ENCODE data around the gene SPATA17.

The SPATA17 gene

GRCh38 chr1:217876401-217876800, 245.3 kb downstream of the SPATA17 start:
- no peak for ATAC-seq (replicated peaks; ENCODE audit: extremely low read depth, poor library complexity, severe bottlenecking)
- Mint-ChIP-seq H3K36me3 (ENCODE audit: insufficient read depth) (no peaks in the 10 kb centered on the region), H3K4me3 (no peak overlapping the region), H3K27me3 (no peaks in the 10 kb centered on the region), H3K27ac (ENCODE audit: low read depth) (no peak overlapping the region), H3K9me3 (peaks cover 5% of the 10 kb centered on the region), H3K4me1 (no peaks in the 10 kb centered on the region)
- DNase-seq (ENCODE audit: low spot score in 2 of 2): no peak

GRCh38 chr1:217876896-217877295, 245.8 kb downstream of the SPATA17 start:
- DNase-seq (ENCODE audit: low spot score in 2 of 2): no peak
- no peak overlapping the region for H3K27ac Mint-ChIP-seq (ENCODE audit: low read depth)
- H3K4me3 Mint-ChIP-seq: no peak overlapping the region
- no peaks in the 10 kb centered on the region for H3K36me3 Mint-ChIP-seq (ENCODE audit: insufficient read depth)
- no peaks in the 10 kb centered on the region for H3K4me1 Mint-ChIP-seq
- H3K27me3 Mint-ChIP-seq: no peaks in the 10 kb centered on the region
- ATAC-seq (replicated peaks; ENCODE audit: extremely low read depth, poor library complexity, severe bottlenecking): no peak
- peaks cover 5% of the 10 kb centered on the region for H3K9me3 Mint-ChIP-seq

- H3K9me3 Mint-ChIP-seq: peaks cover 5% of the 10 kb centered on the region
- H3K27me3 Mint-ChIP-seq: no peaks in the 10 kb centered on the region
- no peak overlapping the region for H3K27ac Mint-ChIP-seq (ENCODE audit: low read depth)
- no peaks in the 10 kb centered on the region for H3K4me1 Mint-ChIP-seq
- no peak for ATAC-seq (replicated peaks; ENCODE audit: extremely low read depth, poor library complexity, severe bottlenecking)
- H3K4me3 Mint-ChIP-seq: no peak overlapping the region
- DNase-seq (ENCODE audit: low spot score in 2 of 2): no peak
- no peaks in the 10 kb centered on the region for H3K36me3 Mint-ChIP-seq (ENCODE audit: insufficient read depth)
These were observed 250.0 kb downstream of the SPATA17 start for GRCh38 chr1:217881131-217881543.

GRCh38 chr1:217881607-217882332, 250.6 kb downstream of the SPATA17 start:
- H3K9me3 Mint-ChIP-seq: peaks cover 5% of the 10 kb centered on the region
- ATAC-seq (replicated peaks; ENCODE audit: extremely low read depth, poor library complexity, severe bottlenecking) (no peak), DNase-seq (ENCODE audit: low spot score in 2 of 2) (no peak)
- H3K27me3 Mint-ChIP-seq: no peaks in the 10 kb centered on the region
- no peaks in the 10 kb centered on the region for H3K4me1 Mint-ChIP-seq
- no peak overlapping the region for H3K4me3 Mint-ChIP-seq
- no peak overlapping the region for H3K27ac Mint-ChIP-seq (ENCODE audit: low read depth)
- no peaks in the 10 kb centered on the region for H3K36me3 Mint-ChIP-seq (ENCODE audit: insufficient read depth)

GRCh38 chr1:217885181-217885580, 254.0 kb downstream of the SPATA17 start:
- no peak for DNase-seq (ENCODE audit: low spot score in 2 of 2)
- peaks cover 14% of the 10 kb centered on the region for H3K9me3 Mint-ChIP-seq
- H3K36me3 Mint-ChIP-seq (ENCODE audit: insufficient read depth): no peaks in the 10 kb centered on the region
- H3K4me3 Mint-ChIP-seq: no peak overlapping the region
- no peaks in the 10 kb centered on the region for H3K4me1 Mint-ChIP-seq
- ATAC-seq (replicated peaks; ENCODE audit: extremely low read depth, poor library complexity, severe bottlenecking): no peak
- no peaks in the 10 kb centered on the region for H3K27me3 Mint-ChIP-seq
- no peak overlapping the region for H3K27ac Mint-ChIP-seq (ENCODE audit: low read depth)

- no peaks in the 10 kb centered on the region for H3K4me1 Mint-ChIP-seq
- no peaks in the 10 kb centered on the region for H3K36me3 Mint-ChIP-seq (ENCODE audit: insufficient read depth)
- no peak overlapping the region for H3K27ac Mint-ChIP-seq (ENCODE audit: low read depth)
- DNase-seq (ENCODE audit: low spot score in 2 of 2) (no peak), ATAC-seq (replicated peaks; ENCODE audit: extremely low read depth, poor library complexity, severe bottlenecking) (no peak)
- H3K9me3 Mint-ChIP-seq: peaks cover 15% of the 10 kb centered on the region
- no peaks in the 10 kb centered on the region for H3K27me3 Mint-ChIP-seq
- H3K4me3 Mint-ChIP-seq: no peak overlapping the region
These were observed 257.2 kb downstream of the SPATA17 start for GRCh38 chr1:217888328-217888727.

GRCh38 chr1:217889401-217889800, 258.3 kb downstream of the SPATA17 start:
- peaks cover 15% of the 10 kb centered on the region for H3K9me3 Mint-ChIP-seq
- no peaks in the 10 kb centered on the region for H3K27me3 Mint-ChIP-seq
- no peaks in the 10 kb centered on the region for H3K36me3 Mint-ChIP-seq (ENCODE audit: insufficient read depth)
- H3K27ac Mint-ChIP-seq (ENCODE audit: low read depth): no peak overlapping the region
- no peaks in the 10 kb centered on the region for H3K4me1 Mint-ChIP-seq
- DNase-seq (ENCODE audit: low spot score in 2 of 2): no peak
- no peak for ATAC-seq (replicated peaks; ENCODE audit: extremely low read depth, poor library complexity, severe bottlenecking)
- H3K4me3 Mint-ChIP-seq: no peak overlapping the region

GRCh38 chr1:217891966-217892365, 260.8 kb downstream of the SPATA17 start:
- H3K4me3 Mint-ChIP-seq: no peak overlapping the region
- H3K27me3 Mint-ChIP-seq: no peaks in the 10 kb centered on the region
- ATAC-seq (replicated peaks; ENCODE audit: extremely low read depth, poor library complexity, severe bottlenecking) (no peak), DNase-seq (ENCODE audit: low spot score in 2 of 2) (no peak)
- H3K4me1 Mint-ChIP-seq: no peaks in the 10 kb centered on the region
- peaks cover 15% of the 10 kb centered on the region for H3K9me3 Mint-ChIP-seq
- H3K36me3 Mint-ChIP-seq (ENCODE audit: insufficient read depth): no peaks in the 10 kb centered on the region
- no peak overlapping the region for H3K27ac Mint-ChIP-seq (ENCODE audit: low read depth)

GRCh38 chr1:217892750-217893149, 261.6 kb downstream of the SPATA17 start:
- H3K27ac Mint-ChIP-seq (ENCODE audit: low read depth): no peak overlapping the region
- no peaks in the 10 kb centered on the region for H3K27me3 Mint-ChIP-seq
- no peak overlapping the region for H3K4me3 Mint-ChIP-seq
- no peaks in the 10 kb centered on the region for H3K36me3 Mint-ChIP-seq (ENCODE audit: insufficient read depth)
- DNase-seq (ENCODE audit: low spot score in 2 of 2): no peak
- peaks cover 11% of the 10 kb centered on the region for H3K9me3 Mint-ChIP-seq
- no peak for ATAC-seq (replicated peaks; ENCODE audit: extremely low read depth, poor library complexity, severe bottlenecking)
- no peaks in the 10 kb centered on the region for H3K4me1 Mint-ChIP-seq

GRCh38 chr1:217895841-217896240, 264.7 kb downstream of the SPATA17 start:
- no peak overlapping the region for H3K27ac Mint-ChIP-seq (ENCODE audit: low read depth)
- H3K9me3 Mint-ChIP-seq: peaks cover 2% of the 10 kb centered on the region
- no peak for ATAC-seq (replicated peaks; ENCODE audit: extremely low read depth, poor library complexity, severe bottlenecking)
- no peak overlapping the region for H3K4me3 Mint-ChIP-seq
- H3K36me3 Mint-ChIP-seq (ENCODE audit: insufficient read depth): no peaks in the 10 kb centered on the region
- DNase-seq (ENCODE audit: low spot score in 2 of 2): no peak
- no peaks in the 10 kb centered on the region for H3K27me3 Mint-ChIP-seq
- no peaks in the 10 kb centered on the region for H3K4me1 Mint-ChIP-seq

GRCh38 chr1:217896490-217896889, 265.3 kb downstream of the SPATA17 start:
- no peak overlapping the region for H3K4me3 Mint-ChIP-seq
- H3K36me3 Mint-ChIP-seq (ENCODE audit: insufficient read depth): no peaks in the 10 kb centered on the region
- H3K27ac Mint-ChIP-seq (ENCODE audit: low read depth): no peak overlapping the region
- no peaks in the 10 kb centered on the region for H3K9me3 Mint-ChIP-seq
- no peaks in the 10 kb centered on the region for H3K4me1 Mint-ChIP-seq
- no peak for DNase-seq (ENCODE audit: low spot score in 2 of 2)
- no peaks in the 10 kb centered on the region for H3K27me3 Mint-ChIP-seq
- no peak for ATAC-seq (replicated peaks; ENCODE audit: extremely low read depth, poor library complexity, severe bottlenecking)

- H3K4me3 Mint-ChIP-seq: no peak overlapping the region
- H3K9me3 Mint-ChIP-seq: no peaks in the 10 kb centered on the region
- DNase-seq (ENCODE audit: low spot score in 2 of 2) (no peak), ATAC-seq (replicated peaks; ENCODE audit: extremely low read depth, poor library complexity, severe bottlenecking) (no peak)
- no peak overlapping the region for H3K27ac Mint-ChIP-seq (ENCODE audit: low read depth)
- no peaks in the 10 kb centered on the region for H3K36me3 Mint-ChIP-seq (ENCODE audit: insufficient read depth)
- no peaks in the 10 kb centered on the region for H3K4me1 Mint-ChIP-seq
- no peaks in the 10 kb centered on the region for H3K27me3 Mint-ChIP-seq
These were observed 266.0 kb downstream of the SPATA17 start for GRCh38 chr1:217897100-217897499.

GRCh38 chr1:217899614-217900013, 268.5 kb downstream of the SPATA17 start:
- ATAC-seq (replicated peaks; ENCODE audit: extremely low read depth, poor library complexity, severe bottlenecking): no peak
- no peaks in the 10 kb centered on the region for H3K9me3 Mint-ChIP-seq
- H3K36me3 Mint-ChIP-seq (ENCODE audit: insufficient read depth): no peaks in the 10 kb centered on the region
- H3K4me3 Mint-ChIP-seq: no peak overlapping the region
- H3K4me1 Mint-ChIP-seq: no peaks in the 10 kb centered on the region
- no peak for DNase-seq (ENCODE audit: low spot score in 2 of 2)
- H3K27ac Mint-ChIP-seq (ENCODE audit: low read depth): no peak overlapping the region
- no peaks in the 10 kb centered on the region for H3K27me3 Mint-ChIP-seq

Data from central memory CD8-positive, alpha-beta T cell (primary cell).